Retinal pigment epithelial cell (primary cell): ENCODE results near the gene PLEKHG5.

Source experiments
- DNase-seq: peaks from one replicate; pipeline ENCODE4 v3.0.0-alpha.2; 2010; ENCODE audit warnings: low read depth
- H3K4me3 ChIP-seq: 2 replicates; pipeline ENCODE4 v1.5.1; 2011; ENCODE audit warnings: mild to moderate bottlenecking, low read length, control low read depth, moderate library complexity
- TF ChIP-seq, protein P1 (sequence below): conservative IDR thresholded peaks from 2 replicates; pipeline ENCODE4 v1.5.1; 2011; ENCODE audit warnings: low read depth, low read length, control low read depth, inconsistent platforms

PLEKHG5 gene

DNA sequence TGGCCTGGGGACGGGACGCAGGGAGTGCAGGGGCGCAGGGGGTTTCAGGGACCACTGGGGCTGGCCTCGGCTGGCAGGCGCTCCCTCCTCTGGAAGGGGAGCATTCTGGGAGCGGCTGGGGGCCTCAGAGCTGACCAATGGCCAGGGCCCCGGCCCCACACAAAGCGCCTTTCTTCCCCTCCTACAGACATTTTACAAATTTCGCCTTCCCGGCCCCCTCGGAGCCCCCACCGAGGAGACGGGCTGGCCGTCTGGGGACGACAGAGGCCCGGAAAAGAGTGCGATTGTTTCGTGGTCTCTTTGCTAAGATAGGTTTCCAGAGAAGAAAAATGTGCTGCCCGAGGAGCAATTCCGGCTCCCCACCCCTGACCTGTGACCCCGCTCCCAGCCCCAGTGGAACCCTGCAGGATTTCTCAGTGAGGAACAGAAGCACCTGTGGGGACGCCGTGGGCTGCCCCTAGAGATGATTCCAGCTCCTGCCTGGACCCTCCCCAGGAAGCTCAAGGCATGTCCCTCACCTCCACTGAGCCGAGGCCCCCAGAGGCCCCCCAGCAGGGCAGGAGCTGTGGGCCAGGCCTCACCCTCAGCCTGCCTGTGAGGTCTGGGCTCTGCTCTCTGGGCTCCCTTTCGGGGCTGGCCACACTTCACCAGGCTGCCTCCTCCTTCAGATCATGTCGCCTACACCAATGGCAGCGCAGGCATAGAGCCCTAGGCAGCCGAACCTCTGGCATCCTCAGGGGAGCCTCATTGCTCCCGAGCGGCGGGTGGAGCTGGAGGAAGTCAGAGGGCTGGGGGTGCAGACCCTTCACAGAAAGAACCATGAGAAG is 15.0 kb upstream of the PLEKHG5 start:
- H3K4me3 ChIP-seq = no peak overlapping the region
- TF ChIP-seq, protein P1, sequence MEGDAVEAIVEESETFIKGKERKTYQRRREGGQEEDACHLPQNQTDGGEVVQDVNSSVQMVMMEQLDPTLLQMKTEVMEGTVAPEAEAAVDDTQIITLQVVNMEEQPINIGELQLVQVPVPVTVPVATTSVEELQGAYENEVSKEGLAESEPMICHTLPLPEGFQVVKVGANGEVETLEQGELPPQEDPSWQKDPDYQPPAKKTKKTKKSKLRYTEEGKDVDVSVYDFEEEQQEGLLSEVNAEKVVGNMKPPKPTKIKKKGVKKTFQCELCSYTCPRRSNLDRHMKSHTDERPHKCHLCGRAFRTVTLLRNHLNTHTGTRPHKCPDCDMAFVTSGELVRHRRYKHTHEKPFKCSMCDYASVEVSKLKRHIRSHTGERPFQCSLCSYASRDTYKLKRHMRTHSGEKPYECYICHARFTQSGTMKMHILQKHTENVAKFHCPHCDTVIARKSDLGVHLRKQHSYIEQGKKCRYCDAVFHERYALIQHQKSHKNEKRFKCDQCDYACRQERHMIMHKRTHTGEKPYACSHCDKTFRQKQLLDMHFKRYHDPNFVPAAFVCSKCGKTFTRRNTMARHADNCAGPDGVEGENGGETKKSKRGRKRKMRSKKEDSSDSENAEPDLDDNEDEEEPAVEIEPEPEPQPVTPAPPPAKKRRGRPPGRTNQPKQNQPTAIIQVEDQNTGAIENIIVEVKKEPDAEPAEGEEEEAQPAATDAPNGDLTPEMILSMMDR = no peak
- DNase-seq = no peak

DNA sequence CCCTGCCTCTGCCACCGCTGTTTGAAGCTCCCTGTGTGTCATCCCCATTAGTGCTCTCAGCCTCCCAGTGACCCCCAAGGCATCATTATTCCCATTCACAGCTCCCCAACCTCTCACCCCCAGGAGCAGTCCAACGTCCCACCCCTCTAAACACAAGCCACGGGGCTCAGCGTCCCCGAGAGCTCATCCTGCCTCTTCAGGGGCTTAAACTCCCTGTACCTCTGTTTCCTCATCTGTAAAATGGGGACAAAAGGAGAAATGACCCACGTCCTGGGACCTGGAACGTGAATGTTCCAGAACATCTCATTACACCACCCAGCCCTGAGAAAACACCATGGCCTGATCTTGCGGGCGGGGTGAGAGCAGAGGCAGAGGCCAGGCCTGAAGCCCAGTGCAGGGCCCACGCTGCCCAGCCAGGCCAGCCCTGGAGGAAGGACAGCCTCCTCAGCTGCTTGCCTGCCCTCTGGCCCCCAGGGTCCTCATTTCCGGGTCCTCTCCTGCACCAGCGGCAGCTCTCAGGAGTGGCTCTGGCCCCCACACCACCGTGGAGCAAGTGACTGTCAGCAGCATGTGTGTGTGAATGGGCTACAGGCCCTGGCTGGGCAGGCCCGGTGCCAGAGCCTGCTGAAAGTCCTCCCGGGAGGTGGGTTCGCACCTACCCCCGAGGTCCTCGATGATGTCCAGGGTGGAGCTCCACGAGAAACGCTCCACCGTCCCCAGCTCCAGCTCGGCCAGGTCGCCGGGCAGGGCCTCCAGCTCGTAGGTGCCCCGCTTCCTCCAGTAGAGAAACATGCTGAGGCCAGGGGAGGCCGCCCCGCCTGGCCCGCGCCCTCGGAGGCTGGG is 14.1 kb upstream of the PLEKHG5 start:
- no peak for DNase-seq
- no peak overlapping the region for H3K4me3 ChIP-seq
- TF ChIP-seq, protein P1 = no peak

DNA sequence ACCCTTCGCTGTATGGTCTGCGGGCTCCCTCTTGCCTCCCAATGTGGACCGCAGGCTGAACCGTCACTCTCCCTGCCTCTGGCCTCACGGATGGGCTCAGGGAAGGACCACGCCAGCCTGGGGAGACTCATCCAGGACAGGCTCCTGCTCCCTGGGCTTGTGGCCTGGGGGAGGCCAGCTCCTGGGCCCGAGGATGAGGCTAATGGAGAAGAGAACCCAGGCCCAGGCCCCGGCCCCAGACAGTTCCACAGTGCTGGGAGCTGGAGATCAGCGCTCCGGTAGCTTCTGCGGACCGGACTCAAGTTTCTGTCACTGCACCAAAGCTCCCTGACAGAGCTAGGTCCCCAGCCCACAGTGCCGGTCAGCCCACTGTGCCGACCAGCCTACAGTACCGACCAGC is 13.4 kb upstream of the PLEKHG5 start:
- H3K4me3 ChIP-seq = no peak overlapping the region
- no peak for DNase-seq
- TF ChIP-seq, protein P1 = no peak

DNA sequence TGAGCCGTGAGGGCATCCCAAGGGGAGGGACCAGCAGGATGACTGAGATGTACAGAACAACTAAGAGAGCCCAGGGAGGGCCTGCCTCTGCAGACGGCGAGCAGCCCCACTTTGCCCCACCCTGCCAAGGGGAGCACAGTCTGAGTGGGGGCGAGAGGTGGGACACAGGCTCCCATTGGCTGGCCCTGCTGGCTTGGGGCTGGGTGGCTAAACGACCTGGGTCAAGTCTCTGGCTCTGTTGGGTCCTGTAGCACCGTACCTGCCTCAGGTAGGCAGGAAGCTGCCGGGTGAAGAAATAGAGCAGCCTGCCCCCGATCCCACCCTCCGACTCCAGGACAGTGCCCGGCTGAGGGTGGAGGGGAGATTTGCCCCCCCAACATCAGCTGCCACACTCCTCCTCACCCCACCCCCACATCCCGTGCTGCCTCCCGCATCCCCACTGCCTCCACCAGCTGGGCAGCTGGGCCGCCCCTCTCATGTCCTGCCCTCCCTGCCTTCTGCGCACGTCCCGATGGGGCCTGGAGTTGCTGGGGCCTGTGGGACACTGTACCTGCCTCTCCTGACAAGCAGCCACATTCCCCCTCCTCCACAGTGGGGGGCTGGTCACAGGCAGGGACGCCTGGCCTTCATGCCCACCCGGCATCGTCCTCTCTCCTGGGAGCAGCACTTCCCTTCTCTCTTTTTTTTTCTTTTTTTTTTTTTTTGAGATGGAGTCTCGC is 12.6 kb upstream of the PLEKHG5 start:
- DNase-seq = no peak
- TF ChIP-seq, protein P1 = no peak
- H3K4me3 ChIP-seq = no peak overlapping the region

DNA sequence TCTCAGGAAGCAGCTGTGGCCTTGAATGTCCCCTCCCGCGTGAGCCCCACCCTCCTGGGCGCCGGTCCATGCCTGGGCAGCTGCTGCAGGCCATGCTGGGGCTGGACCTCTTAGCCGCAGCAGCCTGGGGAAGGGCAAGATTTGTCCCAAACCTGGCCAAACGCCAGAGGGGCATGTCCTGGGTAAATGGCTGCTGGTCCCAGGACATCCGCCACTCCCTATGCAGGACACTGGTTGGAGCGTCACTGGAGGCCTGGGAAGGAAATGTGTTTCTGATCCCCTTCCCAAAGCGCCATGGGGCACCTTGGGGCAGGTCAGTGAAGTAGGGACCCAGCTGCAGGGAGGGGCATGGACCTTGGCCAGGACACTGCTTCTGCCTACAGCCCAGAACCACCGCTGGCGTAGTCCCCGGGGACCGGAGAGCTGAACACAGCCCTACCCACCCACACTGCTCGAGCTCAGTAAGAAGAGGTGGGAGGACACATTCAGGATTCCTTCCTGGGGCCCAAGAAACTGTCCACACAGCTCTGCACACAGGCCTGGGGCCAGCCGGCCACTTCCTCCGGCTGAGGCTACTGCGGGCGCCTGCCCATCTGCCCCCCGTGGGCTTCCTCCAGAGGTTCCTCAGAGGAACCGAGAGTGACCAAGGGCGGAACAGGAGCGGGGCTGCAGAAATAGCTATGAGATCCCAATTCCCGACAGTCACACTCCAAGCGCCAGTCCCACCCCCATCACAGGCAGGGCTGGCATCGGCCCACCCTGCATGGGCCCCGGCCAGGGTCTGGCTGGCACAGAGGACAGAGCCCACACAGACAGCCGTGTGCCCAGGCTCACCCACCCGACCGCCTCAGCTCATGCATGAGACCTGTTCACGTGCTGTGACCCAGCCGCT is 10.8 kb upstream of the PLEKHG5 start:
- no peak for DNase-seq
- no peak overlapping the region for H3K4me3 ChIP-seq
- TF ChIP-seq, protein P1 = no peak

DNA sequence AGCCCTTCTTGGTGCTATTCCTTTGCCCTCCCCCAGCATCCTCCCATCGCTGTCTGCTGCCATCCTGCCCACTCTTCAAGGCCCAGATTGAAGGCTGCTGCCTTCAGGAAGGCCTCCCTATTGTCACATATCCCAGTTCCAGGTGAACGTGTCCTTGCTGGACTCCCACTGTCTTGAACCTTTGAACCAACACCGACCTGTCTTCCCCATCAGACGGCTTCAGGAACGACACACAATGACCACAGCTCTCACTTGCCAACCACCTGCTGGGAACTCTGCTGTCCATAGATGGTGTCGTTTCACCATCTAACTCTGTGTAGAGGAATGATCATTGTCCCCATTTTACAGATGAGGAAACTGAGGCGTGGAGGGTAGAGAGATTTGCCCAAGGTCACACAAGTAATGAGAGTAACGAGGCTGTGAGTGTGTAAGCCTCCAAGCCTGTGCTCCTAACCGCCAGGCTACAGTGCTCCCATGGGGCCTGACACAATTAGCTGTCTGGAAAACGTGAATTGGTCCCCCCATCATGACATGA is 9.9 kb upstream of the PLEKHG5 start:
- no peak for DNase-seq
- H3K4me3 ChIP-seq = no peak overlapping the region
- TF ChIP-seq, protein P1 = no peak
